Measurements from ENCODE around the gene PMPCA.

PMPCA gene

GRCh38 chr9:136429683-136430491, 19.4 kb downstream of the PMPCA start:
- no peak for DNase-seq (ENCODE audit: low read depth)
- TF ChIP-seq, protein P1, sequence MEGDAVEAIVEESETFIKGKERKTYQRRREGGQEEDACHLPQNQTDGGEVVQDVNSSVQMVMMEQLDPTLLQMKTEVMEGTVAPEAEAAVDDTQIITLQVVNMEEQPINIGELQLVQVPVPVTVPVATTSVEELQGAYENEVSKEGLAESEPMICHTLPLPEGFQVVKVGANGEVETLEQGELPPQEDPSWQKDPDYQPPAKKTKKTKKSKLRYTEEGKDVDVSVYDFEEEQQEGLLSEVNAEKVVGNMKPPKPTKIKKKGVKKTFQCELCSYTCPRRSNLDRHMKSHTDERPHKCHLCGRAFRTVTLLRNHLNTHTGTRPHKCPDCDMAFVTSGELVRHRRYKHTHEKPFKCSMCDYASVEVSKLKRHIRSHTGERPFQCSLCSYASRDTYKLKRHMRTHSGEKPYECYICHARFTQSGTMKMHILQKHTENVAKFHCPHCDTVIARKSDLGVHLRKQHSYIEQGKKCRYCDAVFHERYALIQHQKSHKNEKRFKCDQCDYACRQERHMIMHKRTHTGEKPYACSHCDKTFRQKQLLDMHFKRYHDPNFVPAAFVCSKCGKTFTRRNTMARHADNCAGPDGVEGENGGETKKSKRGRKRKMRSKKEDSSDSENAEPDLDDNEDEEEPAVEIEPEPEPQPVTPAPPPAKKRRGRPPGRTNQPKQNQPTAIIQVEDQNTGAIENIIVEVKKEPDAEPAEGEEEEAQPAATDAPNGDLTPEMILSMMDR (conservative IDR thresholded peaks at IDR 0.05; ENCODE audit: control insufficient read depth, insufficient read depth, low read depth, low read length) = no peak
- H3K4me3 ChIP-seq (ENCODE audit: control insufficient read depth, low read depth, low read length) = no peak overlapping the region

GRCh38 chr9:136430588-136431234, 20.3 kb downstream of the PMPCA start:
- no peak overlapping the region for H3K4me3 ChIP-seq (ENCODE audit: control insufficient read depth, low read depth, low read length)
- DNase-seq (ENCODE audit: low read depth) = no peak
- TF ChIP-seq, protein P1 (conservative IDR thresholded peaks at IDR 0.05; ENCODE audit: control insufficient read depth, insufficient read depth, low read depth, low read length) = no peak

GRCh38 chr9:136431782-136432350, 21.4 kb downstream of the PMPCA start:
- DNase-seq (ENCODE audit: low read depth) = no peak
- H3K4me3 ChIP-seq (ENCODE audit: control insufficient read depth, low read depth, low read length) = no peak overlapping the region
- TF ChIP-seq, protein P1 (conservative IDR thresholded peaks at IDR 0.05; ENCODE audit: control insufficient read depth, insufficient read depth, low read depth, low read length) = no peak

DNA sequence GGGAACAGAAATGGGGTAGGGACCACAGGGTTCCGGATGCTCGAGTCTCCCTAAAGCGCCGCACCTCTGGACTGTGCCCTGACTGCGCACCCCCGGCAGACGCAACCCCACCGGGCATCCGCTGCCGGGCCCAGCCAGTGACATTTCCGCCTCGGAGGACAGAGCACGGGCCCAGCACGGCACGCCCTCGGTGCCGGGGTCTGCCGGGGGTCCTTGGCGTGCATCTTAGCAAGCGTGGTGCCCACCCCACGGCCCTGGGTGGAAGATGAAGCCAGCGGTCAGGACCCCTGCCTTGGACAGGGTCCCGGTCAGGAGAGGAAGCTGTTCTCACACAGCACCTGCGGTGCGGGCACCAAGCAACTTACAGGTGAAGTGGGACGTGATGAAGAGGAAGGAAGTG, 22.1 kb downstream of the PMPCA start:
- no peak overlapping the region for H3K4me3 ChIP-seq (ENCODE audit: control insufficient read depth, low read depth, low read length)
- DNase-seq (ENCODE audit: low read depth) = no peak
- TF ChIP-seq, protein P1 (conservative IDR thresholded peaks at IDR 0.05; ENCODE audit: control insufficient read depth, insufficient read depth, low read depth, low read length) = no peak

- TF ChIP-seq, protein P1 (conservative IDR thresholded peaks at IDR 0.05; ENCODE audit: control insufficient read depth, insufficient read depth, low read depth, low read length) = no peak
- H3K4me3 ChIP-seq (ENCODE audit: control insufficient read depth, low read depth, low read length) = no peak overlapping the region
- no peak for DNase-seq (ENCODE audit: low read depth)
These were observed 22.7 kb downstream of the PMPCA start for GRCh38 chr9:136433043-136433715.

GRCh38 chr9:136433849-136434579, 23.6 kb downstream of the PMPCA start:
- TF ChIP-seq, protein P1 (conservative IDR thresholded peaks at IDR 0.05; ENCODE audit: control insufficient read depth, insufficient read depth, low read depth, low read length) = no peak
- H3K4me3 ChIP-seq (ENCODE audit: control insufficient read depth, low read depth, low read length) = no peak overlapping the region
- DNase-seq (ENCODE audit: low read depth) = no peak

Measured in fibroblast of mammary gland (primary cell).